HUDEP-2 (cell line): ENCODE data around the gene SELENOH.
A peak's percentile ranks its signal among the peaks of the same experiment; 100 is the strongest.
"Not testable (repeated sequence)": the region's sequence is repeated elsewhere in the genome, so short reads cannot be mapped to it uniquely, and the experiment has no call there.

Experiments used
- DNase-seq, 76 experiments: peaks; one replicate each; lab custom pipeline; 2025; ENCODE audit not compliant: unreplicated experiment in 76 of 76; lab: John Stamatoyannopoulos, UW

The SELENOH gene

GRCh38 chr11:57741132-57742086 lies at the start of gene SELENOH:
Gene SELENOH, plus strand, starts transcription at chr11:57741491. Its CDS starts 105 bp downstream, at chr11:57741596.
- peak; percentile 33 to 97 (median 93) for DNase-seq

GRCh38 chr11:57698843-57699365 lies 42.4 kb upstream of the SELENOH start:
- DNase-seq = no peak

GRCh38 chr11:57699813-57700212 lies 41.5 kb upstream of the SELENOH start:
- DNase-seq = no peak

GRCh38 chr11:57700425-57700824 lies 40.9 kb upstream of the SELENOH start:
- DNase-seq = no peak

- DNase-seq = no peak
Observed at GRCh38 chr11:57703341-57703740, 38.0 kb upstream of the SELENOH start.

GRCh38 chr11:57704932-57705331 lies 36.4 kb upstream of the SELENOH start:
- no peak for DNase-seq

- not testable (repeated sequence) for DNase-seq
Observed at GRCh38 chr11:57705432-57705831, 35.9 kb upstream of the SELENOH start.

- DNase-seq = no peak
Observed at GRCh38 chr11:57709802-57710367, 31.4 kb upstream of the SELENOH start.

- DNase-seq = peak in 54 of 76 experiments; percentile 10 to 84 (median 66)
Observed at GRCh38 chr11:57711414-57712255, 29.7 kb upstream of the SELENOH start, which contains the start of gene MED19. Gene MED19, minus strand, starts transcription at chr11:57712215. Its CDS starts 36 bp downstream, at chr11:57712179.

- DNase-seq = peak; percentile 10 to 98 (median 90)
Observed at GRCh38 chr11:57712256-57713150, 28.8 kb upstream of the SELENOH start, which contains the start of gene TMX2. Gene TMX2, plus strand, starts transcription at chr11:57712593. Its CDS starts 26 bp downstream, at chr11:57712619.

- DNase-seq = peak in 5 of 76 experiments; percentile 2 to 13 (median 10)
Observed at GRCh38 chr11:57713835-57714234, 27.5 kb upstream of the SELENOH start.

GRCh38 chr11:57716726-57717125 lies 24.6 kb upstream of the SELENOH start:
- not testable (repeated sequence) for DNase-seq

GRCh38 chr11:57727185-57727584 lies 14.1 kb upstream of the SELENOH start:
- no peak for DNase-seq

GRCh38 chr11:57728829-57729228 lies 12.5 kb upstream of the SELENOH start:
- no peak for DNase-seq

- no peak for DNase-seq
Observed at GRCh38 chr11:57729479-57729878, 11.8 kb upstream of the SELENOH start.

GRCh38 chr11:57732661-57733060 lies 8.6 kb upstream of the SELENOH start:
- no peak for DNase-seq

- peak in 46 of 76 experiments; percentile 4 to 68 (median 32) for DNase-seq
Observed at GRCh38 chr11:57735619-57736298, 5.5 kb upstream of the SELENOH start.

- DNase-seq = no peak
Observed at GRCh38 chr11:57742087-57742452, 779 bp downstream of the SELENOH start.

- no peak for DNase-seq
Observed at GRCh38 chr11:57744357-57744756, 3.1 kb downstream of the SELENOH start.
